HG02798 (cell line): ENCODE results near the gene SLC17A5.
"Not testable (repeated sequence)": the region's sequence is repeated elsewhere in the genome, so short reads cannot be mapped to it uniquely, and the experiment has no call there.

ENCODE experiments used
- ATAC-seq: cut with Tn5 transposase; IDR thresholded peaks from one replicate; pipeline ENCODE4 v1.9.1; 2021; ENCODE audit warnings: mild to moderate bottlenecking; ENCODE audit not compliant: unreplicated experiment, poor library complexity

SLC17A5 gene

GRCh38 chr6:73653571-73654424, at the start of gene SLC17A5:
Gene SLC17A5 (minus strand): TSS chr6:73653992. CDS start chr6:73653886, 106 bp downstream.
- ATAC-seq = peak; percentile 89

- no peak for ATAC-seq
Observed at GRCh38 chr6:73703466-73703865, 49.7 kb upstream of the SLC17A5 start.

- ATAC-seq = no peak
Observed at GRCh38 chr6:73702444-73702843, 48.7 kb upstream of the SLC17A5 start.

- no peak for ATAC-seq
Observed at GRCh38 chr6:73699676-73700459, 46.1 kb upstream of the SLC17A5 start.

GRCh38 chr6:73696966-73697655, 43.3 kb upstream of the SLC17A5 start:
- ATAC-seq = peak; percentile 25

- peak; percentile 58 for ATAC-seq
Observed at GRCh38 chr6:73695619-73696421, 42.0 kb upstream of the SLC17A5 start, which contains the start of gene CD109. Gene CD109 (plus strand): TSS chr6:73696203. CDS start chr6:73696216, 13 bp downstream.

- ATAC-seq = no peak
Observed at GRCh38 chr6:73694711-73695411, 41.1 kb upstream of the SLC17A5 start.

- ATAC-seq = no peak
Observed at GRCh38 chr6:73691512-73691911, 37.7 kb upstream of the SLC17A5 start.

- ATAC-seq = no peak
Observed at GRCh38 chr6:73690056-73690455, 36.3 kb upstream of the SLC17A5 start.

- ATAC-seq = no peak
Observed at GRCh38 chr6:73688351-73688750, 34.6 kb upstream of the SLC17A5 start.

- ATAC-seq = not testable (repeated sequence)
Observed at GRCh38 chr6:73683574-73683973, 29.8 kb upstream of the SLC17A5 start.

GRCh38 chr6:73680289-73680918, 26.6 kb upstream of the SLC17A5 start:
- ATAC-seq = no peak

GRCh38 chr6:73679846-73680245, 26.1 kb upstream of the SLC17A5 start:
- not testable (repeated sequence) for ATAC-seq

- ATAC-seq = no peak
Observed at GRCh38 chr6:73679009-73679408, 25.2 kb upstream of the SLC17A5 start.

GRCh38 chr6:73675466-73676098, 21.8 kb upstream of the SLC17A5 start:
- ATAC-seq = peak; percentile 93

GRCh38 chr6:73671911-73672685, 18.3 kb upstream of the SLC17A5 start:
- ATAC-seq = no peak

GRCh38 chr6:73669005-73669404, 15.2 kb upstream of the SLC17A5 start:
- no peak for ATAC-seq

GRCh38 chr6:73667798-73668197, 14.0 kb upstream of the SLC17A5 start:
- ATAC-seq = no peak
